Vagina (tissue), 2 donors: ENCODE measurements around the gene CLSTN1. TPM values are rescaled to one million over a fixed set of nuclear protein-coding genes. Genes with fewer than 3 reads are reported as not detected.

ENCODE experiments used
- DNase-seq, 2 donors: peaks; one replicate each; pipeline ENCODE4 v3.0.0-alpha.2; 2017; ENCODE audit errors: extremely low spot score in 2 of 2
- H3K27ac ChIP-seq: fragments of 200-600 bp; sonication (generic); one replicate; pipeline ENCODE4 v1.5.1; 2019
- H3K27me3 ChIP-seq: fragments of 200-600 bp; sonication (generic); one replicate; pipeline ENCODE4 v1.5.1; 2019
- H3K36me3 ChIP-seq, 2 donors: fragments of 200-600 bp; sonication (generic); one replicate each; pipeline ENCODE4 v1.5.1; 2017 to 2019
- H3K4me1 ChIP-seq: fragments of 200-600 bp; sonication (generic); one replicate; pipeline ENCODE4 v1.5.1; 2019
- H3K4me3 ChIP-seq, 2 donors: fragments of 200-600 bp; sonication (generic); 1 replicate in 1 of 2; 2 replicates in 1 of 2; pipeline ENCODE4 v1.5.1; 2016 to 2019
- H3K9me3 ChIP-seq: fragments of 200-600 bp; sonication (generic); one replicate; pipeline ENCODE4 v1.5.1; 2019
- CTCF ChIP-seq, 3 experiments: fragments of 450-650 bp in 2 of 3; fragments of 200-600 bp in 1 of 3; sonication (generic) in 1 of 3; IDR thresholded peaks; one replicate each; pipeline ENCODE4 v1.5.1; 2017 to 2019; ENCODE audit warnings: antibody characterized with exemption in 3 of 3, mild to moderate bottlenecking in 2 of 3, moderate library complexity in 2 of 3
- POLR2A ChIP-seq, 2 donors: fragments of 450-650 bp; IDR thresholded peaks; one replicate each; pipeline ENCODE4 v1.6.1; 2017; ENCODE audit warnings: antibody characterized with exemption in 2 of 2, mild to moderate bottlenecking in 2 of 2, moderate library complexity in 2 of 2
- POLR2AphosphoS5 ChIP-seq, 2 donors: sonication (generic); formaldehyde crosslinking; IDR thresholded peaks; one replicate each; pipeline ENCODE4 v1.9.0; 2017; ENCODE audit warnings: antibody characterized with exemption in 2 of 2, mild to moderate bottlenecking in 2 of 2, low read depth in 1 of 2; ENCODE audit not compliant: insufficient read depth in 1 of 2
- intact Hi-C: fragments of 100-400 bp; cut with DNase I; formaldehyde crosslinking; loops from one replicate; pipeline ENCODE4 v1.15.1; 2023
- total RNA-seq: library from RNA; depleted of rRNA; stranded (reverse); fragments of >200 nt; gene quantifications from one replicate; pipeline ENCODE4 v1.2.3, GENCODE V29; 2016

CLSTN1 gene
- total RNA-seq, 1 donor from 2014 or later = 96.5 TPM

DNA sequence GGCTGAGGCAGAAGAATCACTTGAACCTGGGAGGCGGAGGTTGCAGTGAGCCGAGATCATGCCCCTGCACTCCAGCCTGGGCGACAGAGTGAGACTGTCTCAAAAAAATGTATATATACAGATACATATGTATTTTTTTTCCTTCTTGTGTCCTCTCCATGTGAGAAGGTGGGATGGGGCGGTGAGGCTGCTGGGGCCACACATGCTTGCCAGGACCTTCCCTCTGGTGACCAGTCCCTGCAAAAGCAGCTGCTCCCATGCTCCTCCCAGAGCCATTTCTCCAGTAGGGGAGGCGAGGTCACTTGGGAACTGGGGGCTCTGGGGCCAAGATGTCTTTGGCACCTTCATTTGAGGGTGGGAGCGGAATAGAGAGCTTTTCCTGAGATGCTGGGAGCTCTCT, 97.4 kb downstream of the CLSTN1 start:
- Histone ChIP-seq H3K27me3 (no peaks in the 10 kb centered on the region), H3K9me3 (peaks cover 6% of the 10 kb centered on the region), H3K36me3 (peaks cover 0 to 57% of the 10 kb centered on the region in 2 donors), H3K27ac (no peak overlapping the region), H3K4me1 (no peaks in the 10 kb centered on the region), H3K4me3 (no peak overlapping the region)
- DNase-seq = no peak
- TF ChIP-seq POLR2AphosphoS5 (IDR thresholded peaks at IDR 0.05; ENCODE audit: insufficient read depth in 1 of 2, low read depth in 1 of 2) = no peak
- TF ChIP-seq POLR2A (IDR thresholded peaks at IDR 0.05) = no peak
- TF ChIP-seq CTCF (IDR thresholded peaks at IDR 0.05) = no peak
- intact Hi-C loops = loop anchor here (10.0 kb wide), 1 partner anchor 138 kb away; no protein-coding TSS in a partner anchor

- Histone ChIP-seq H3K9me3 (peaks cover 6% of the 10 kb centered on the region), H3K4me1 (no peaks in the 10 kb centered on the region), H3K36me3 (peaks cover 0 to 41% of the 10 kb centered on the region in 2 donors), H3K27ac (no peak overlapping the region), H3K4me3 (no peak overlapping the region), H3K27me3 (no peaks in the 10 kb centered on the region)
- TF ChIP-seq POLR2A (IDR thresholded peaks at IDR 0.05) (no peak), CTCF (IDR thresholded peaks at IDR 0.05) (peak; percentile 40 to 51 (median 46))
- intact Hi-C loops = loop anchor here (10.0 kb wide), 1 partner anchor 140 kb away; no protein-coding TSS in a partner anchor
- DNase-seq = no peak
Measured at GRCh38 chr1:9724706-9725476, 98.9 kb downstream of the CLSTN1 start.

DNA sequence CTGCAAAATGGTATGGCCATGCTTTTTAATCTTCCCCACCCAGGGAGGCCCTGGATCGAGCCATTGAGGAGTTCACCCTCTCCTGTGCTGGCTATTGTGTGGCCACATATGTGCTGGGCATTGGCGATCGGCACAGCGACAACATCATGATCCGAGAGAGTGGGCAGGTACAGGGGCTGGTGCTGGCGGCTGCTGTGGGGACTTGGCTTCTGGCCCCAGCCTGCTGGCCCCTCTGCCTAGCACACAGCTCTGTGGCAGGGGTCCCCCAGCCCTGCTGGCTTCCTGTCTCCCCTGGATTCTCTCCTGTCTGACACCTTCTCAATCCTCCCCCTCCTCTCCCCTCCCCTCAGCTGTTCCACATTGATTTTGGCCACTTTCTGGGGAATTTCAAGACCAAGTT, 99.8 kb downstream of the CLSTN1 start:
- intact Hi-C loops = loop anchor here (10.0 kb wide), 1 partner anchor 141 kb away; no protein-coding TSS in a partner anchor

DNA sequence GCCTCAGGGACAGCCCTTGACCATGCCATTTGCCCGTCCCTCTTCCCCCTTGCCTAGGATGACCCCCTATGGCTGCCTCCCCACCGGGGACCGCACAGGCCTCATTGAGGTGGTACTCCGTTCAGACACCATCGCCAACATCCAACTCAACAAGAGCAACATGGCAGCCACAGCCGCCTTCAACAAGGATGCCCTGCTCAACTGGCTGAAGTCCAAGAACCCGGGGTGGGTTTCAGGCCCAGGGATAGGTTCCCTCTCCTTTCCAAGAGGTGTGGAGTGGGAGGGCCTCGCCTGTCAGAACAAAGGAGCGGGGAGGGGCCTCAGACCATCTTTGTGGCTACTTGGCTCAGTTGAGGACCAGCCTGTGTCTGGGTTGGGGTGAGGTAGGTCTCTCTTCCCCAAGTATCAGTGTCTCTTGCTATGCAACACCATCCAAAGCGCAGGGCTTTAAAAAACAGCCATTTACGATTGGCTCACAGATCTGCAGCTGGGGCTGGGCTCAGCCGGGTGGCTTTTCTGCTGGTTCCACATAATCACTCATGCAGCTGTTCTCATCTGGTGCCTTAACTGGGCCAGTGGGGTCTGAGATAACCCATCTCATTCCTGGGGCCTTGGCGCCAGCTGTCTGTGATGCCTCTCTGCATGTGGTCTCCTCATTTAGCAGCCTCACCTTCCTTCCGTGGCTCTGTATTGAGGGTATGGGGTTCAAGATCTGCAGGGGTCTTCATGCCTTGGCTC, 100.5 kb downstream of the CLSTN1 start:
- peaks cover 0 to 31% of the 10 kb centered on the region in 2 donors for H3K36me3 ChIP-seq
- H3K9me3 ChIP-seq = peaks cover 6% of the 10 kb centered on the region
- H3K27ac ChIP-seq = no peak overlapping the region
- no peak for TF ChIP-seq CTCF (IDR thresholded peaks at IDR 0.05)
- intact Hi-C loops = loop anchor here (10.0 kb wide), 1 partner anchor 142 kb away; no protein-coding TSS in a partner anchor
- no peaks in the 10 kb centered on the region for H3K27me3 ChIP-seq
- no peaks in the 10 kb centered on the region for H3K4me1 ChIP-seq
- H3K4me3 ChIP-seq = no peak overlapping the region
- no peak for DNase-seq

More for the DNA sequence above, 99.8 kb downstream of the CLSTN1 start:
- no peak for DNase-seq
- no peak overlapping the region for H3K27ac ChIP-seq
- H3K27me3 ChIP-seq = no peaks in the 10 kb centered on the region
- no peak for TF ChIP-seq POLR2A (IDR thresholded peaks at IDR 0.05)
- TF ChIP-seq POLR2AphosphoS5 (IDR thresholded peaks at IDR 0.05; ENCODE audit: insufficient read depth in 1 of 2, low read depth in 1 of 2) = no peak
- no peak for TF ChIP-seq CTCF (IDR thresholded peaks at IDR 0.05)
- no peak overlapping the region for H3K4me3 ChIP-seq
- H3K4me1 ChIP-seq = no peaks in the 10 kb centered on the region
- peaks cover 6% of the 10 kb centered on the region for H3K9me3 ChIP-seq
- H3K36me3 ChIP-seq = peaks cover 0 to 35% of the 10 kb centered on the region in 2 donors
